Activated naive CD4-positive, alpha-beta T cell treated with anti-CD3 and anti-CD28 coated beads, Interleukin-2, amount 50 U/mL, for 24 hours (primary cell): Measurements from ENCODE around the gene ACAP3.
A peak's percentile ranks its signal among the peaks of the same experiment; 100 is the strongest.

Experiments
- H3K27ac Mint-ChIP-seq: one replicate; pipeline ENCODE4 v1.8.0; 2021; ENCODE audit warnings: mild to moderate bottlenecking, mixed read lengths
- H3K27me3 Mint-ChIP-seq: one replicate; pipeline ENCODE4 v1.8.0; 2021; ENCODE audit warnings: mixed read lengths
- H3K36me3 Mint-ChIP-seq: one replicate; pipeline ENCODE4 v1.8.0; 2021; ENCODE audit warnings: mixed read lengths
- H3K4me1 Mint-ChIP-seq: one replicate; pipeline ENCODE4 v1.8.0; 2021; ENCODE audit warnings: mixed read lengths
- H3K4me3 Mint-ChIP-seq: one replicate; pipeline ENCODE4 v1.8.0; 2021; ENCODE audit warnings: mild to moderate bottlenecking, mixed read lengths
- H3K9me3 Mint-ChIP-seq: one replicate; pipeline ENCODE4 v1.8.0; 2021; ENCODE audit warnings: mixed read lengths

The ACAP3 gene

GRCh38 chr1:1305300-1306069 is 2.2 kb downstream of the ACAP3 start:
- Mint-ChIP-seq H3K4me3 (peak overlapping the region; percentile 88), H3K4me1 (peaks cover 15% of the 10 kb centered on the region), H3K9me3 (no peaks in the 10 kb centered on the region), H3K36me3 (no peaks in the 10 kb centered on the region), H3K27me3 (no peaks in the 10 kb centered on the region), H3K27ac (peak overlapping the region; percentile 17)

DNA sequence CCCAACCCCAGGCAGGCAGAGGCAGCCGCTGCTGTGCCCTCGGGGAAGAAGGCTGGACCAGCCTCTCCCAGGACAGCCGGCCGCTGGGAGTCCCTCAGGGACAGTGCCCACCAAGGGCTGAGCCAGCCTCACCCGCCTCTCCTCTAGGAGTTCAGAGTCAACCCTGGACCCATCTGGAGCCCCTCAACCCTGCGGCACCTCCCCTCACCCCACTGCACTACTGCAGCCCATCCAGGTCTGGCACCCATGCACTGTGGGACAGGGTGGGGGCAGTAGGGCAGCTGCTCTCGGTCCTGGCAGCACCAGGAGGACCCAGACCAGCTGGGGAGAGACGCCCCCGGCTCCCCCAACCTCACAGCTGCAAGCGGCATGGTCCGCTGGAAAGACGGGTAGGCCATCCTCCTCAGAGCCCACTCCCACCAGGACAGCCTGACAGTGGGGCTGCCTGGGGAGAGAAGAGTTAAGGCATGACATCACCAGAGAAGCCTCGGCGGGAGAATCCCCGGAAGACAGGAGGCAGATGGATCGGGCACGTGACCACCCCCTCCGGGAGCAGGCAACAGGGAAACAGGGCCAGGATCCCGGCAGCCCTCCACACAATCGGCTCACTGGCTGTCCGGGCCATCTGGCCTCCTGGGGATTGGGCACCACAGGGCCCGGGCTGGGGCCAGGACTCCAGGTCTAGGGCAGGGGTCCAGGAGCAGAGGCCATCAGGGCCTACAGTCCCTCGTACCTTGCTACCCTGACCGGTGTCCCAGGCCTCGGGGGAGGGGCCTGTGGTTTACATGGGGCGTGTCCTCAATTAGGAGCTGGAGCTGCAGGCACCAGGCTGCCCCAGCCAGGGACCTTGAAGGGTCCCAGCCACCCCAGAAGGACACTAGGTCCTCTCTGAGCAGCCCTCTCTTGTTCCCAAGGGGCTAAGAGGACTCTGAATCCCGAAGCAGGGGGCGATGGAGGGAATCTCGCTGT is 3.1 kb downstream of the ACAP3 start:
- peaks cover 15% of the 10 kb centered on the region for H3K4me1 Mint-ChIP-seq
- no peaks in the 10 kb centered on the region for H3K9me3 Mint-ChIP-seq
- no peaks in the 10 kb centered on the region for H3K27me3 Mint-ChIP-seq
- peak overlapping the region; percentile 88 for H3K4me3 Mint-ChIP-seq
- no peak overlapping the region for H3K27ac Mint-ChIP-seq
- H3K36me3 Mint-ChIP-seq = no peaks in the 10 kb centered on the region

DNA sequence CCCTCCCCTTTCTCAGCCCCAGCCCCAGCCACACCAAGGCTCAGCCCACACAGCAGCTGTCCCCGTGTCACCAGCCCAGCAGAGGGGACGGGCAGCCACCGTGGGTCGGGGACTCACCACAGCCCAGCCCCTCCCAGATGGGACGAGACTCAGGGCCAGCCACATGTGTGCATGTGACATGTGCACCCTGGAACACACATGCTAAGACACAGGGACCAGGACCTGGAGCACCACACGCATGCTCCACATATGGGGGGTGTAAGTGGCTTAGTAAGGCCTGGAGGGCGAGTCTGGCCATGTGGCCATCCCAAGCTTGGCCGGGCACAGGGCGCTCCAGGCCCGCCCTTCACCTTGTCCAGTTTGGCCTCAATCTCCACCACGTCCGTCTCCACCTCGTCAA is 4.0 kb downstream of the ACAP3 start:
- no peak overlapping the region for H3K27ac Mint-ChIP-seq
- H3K27me3 Mint-ChIP-seq = no peaks in the 10 kb centered on the region
- H3K4me3 Mint-ChIP-seq = no peak overlapping the region
- H3K4me1 Mint-ChIP-seq = peaks cover 15% of the 10 kb centered on the region
- no peaks in the 10 kb centered on the region for H3K9me3 Mint-ChIP-seq
- no peaks in the 10 kb centered on the region for H3K36me3 Mint-ChIP-seq

DNA sequence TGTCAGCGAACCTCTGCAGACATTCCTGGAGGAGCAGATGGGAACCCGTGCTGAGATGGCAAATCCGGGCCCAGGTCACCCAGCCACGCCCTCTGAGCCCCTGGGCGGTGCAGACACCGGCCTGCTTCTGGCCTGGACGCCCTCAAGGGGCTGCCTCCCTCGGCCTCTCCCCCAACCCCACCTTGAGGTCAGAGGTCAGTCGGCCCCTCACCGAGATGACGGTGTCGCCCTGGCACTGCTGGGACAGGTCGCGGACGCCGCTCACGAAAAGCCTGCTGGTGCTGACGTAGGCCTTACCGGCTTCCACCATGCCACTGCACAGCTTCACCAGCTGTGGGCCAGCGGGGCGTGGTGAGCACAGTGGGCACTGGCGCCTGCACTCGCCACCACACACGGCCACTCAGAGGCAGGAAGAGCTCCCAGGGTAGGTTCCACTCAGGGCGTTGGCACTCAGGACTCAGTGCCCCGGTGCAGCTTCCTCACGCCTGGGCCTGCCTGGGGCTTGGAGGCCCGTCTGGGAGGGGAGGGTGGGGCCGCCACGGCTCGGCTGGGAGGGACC is 4.7 kb downstream of the ACAP3 start:
- Mint-ChIP-seq H3K27me3 (no peaks in the 10 kb centered on the region), H3K4me3 (no peak overlapping the region), H3K36me3 (no peaks in the 10 kb centered on the region), H3K9me3 (no peaks in the 10 kb centered on the region), H3K4me1 (peaks cover 15% of the 10 kb centered on the region), H3K27ac (no peak overlapping the region)

DNA sequence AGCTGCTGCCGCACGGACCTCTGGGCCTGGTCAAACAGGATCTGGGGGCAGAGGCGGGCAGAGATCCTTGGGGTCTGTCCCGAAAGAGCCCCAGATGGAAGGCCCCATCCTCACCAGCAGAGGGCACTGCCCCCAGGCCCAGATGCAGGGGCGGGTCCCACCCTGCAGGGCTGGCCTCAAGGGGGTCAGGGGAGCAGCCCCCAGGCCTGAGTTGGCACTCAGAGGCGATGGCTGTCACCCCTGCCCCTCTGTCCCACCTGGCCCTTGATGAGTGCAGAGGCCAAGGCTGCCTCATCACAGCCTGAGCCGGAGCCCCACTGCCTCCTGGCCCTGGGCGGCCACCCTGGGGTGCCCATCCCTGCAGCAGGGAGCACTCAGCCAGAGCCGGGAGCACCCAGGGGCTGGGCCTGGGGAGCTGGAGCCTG is 5.7 kb downstream of the ACAP3 start:
- Mint-ChIP-seq H3K9me3 (no peaks in the 10 kb centered on the region), H3K4me1 (peaks cover 13% of the 10 kb centered on the region), H3K36me3 (no peaks in the 10 kb centered on the region), H3K4me3 (no peak overlapping the region), H3K27ac (no peak overlapping the region), H3K27me3 (no peaks in the 10 kb centered on the region)

GRCh38 chr1:1300352-1300739 is 7.4 kb downstream of the ACAP3 start:
- H3K9me3 Mint-ChIP-seq = no peaks in the 10 kb centered on the region
- H3K27me3 Mint-ChIP-seq = no peaks in the 10 kb centered on the region
- H3K36me3 Mint-ChIP-seq = no peaks in the 10 kb centered on the region
- no peaks in the 10 kb centered on the region for H3K4me1 Mint-ChIP-seq
- no peak overlapping the region for H3K4me3 Mint-ChIP-seq
- no peak overlapping the region for H3K27ac Mint-ChIP-seq

- no peaks in the 10 kb centered on the region for H3K4me1 Mint-ChIP-seq
- H3K27ac Mint-ChIP-seq = no peak overlapping the region
Observed at GRCh38 chr1:1299686-1300351, 7.9 kb downstream of the ACAP3 start.

DNA sequence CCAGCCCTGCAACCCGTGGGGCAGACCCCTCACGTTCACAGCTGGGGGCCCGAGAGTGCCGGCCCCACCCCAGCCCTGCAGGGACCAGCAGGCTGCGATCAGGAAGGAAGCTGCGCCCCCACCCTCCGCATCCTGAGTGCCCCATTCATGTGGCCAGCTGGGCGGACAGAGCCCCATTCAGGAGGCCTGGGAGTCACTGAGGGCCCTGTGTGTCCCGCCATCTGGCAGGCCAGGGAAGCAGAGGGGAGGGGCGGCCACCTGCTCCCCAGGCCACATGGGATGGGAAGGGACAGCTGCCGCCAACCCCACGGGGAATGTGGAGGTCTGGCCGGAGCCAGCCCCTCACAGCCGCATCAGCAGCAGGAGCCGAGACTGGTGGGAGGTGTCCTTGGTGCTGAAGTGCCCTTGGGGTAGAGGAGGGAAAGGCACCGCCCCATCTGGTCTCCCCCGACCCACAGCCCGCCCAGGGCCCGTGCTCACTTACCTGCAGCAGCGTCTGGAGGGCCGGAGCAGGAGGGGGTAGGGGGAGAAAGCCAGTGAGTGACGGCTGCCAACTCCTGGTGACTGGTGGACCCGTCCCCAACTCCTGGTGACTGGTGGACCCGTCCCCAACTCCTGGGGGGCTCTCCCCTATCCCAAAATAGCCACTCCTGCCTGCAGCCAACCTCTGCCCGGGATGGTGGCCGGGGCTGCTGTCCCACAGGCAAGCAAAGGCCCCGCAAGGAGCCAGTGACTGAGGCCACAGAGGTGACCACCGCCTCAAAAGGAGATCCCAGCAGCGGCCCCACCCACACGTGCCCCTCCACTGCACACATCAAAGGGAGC is 8.7 kb downstream of the ACAP3 start:
- Mint-ChIP-seq H3K27me3 (no peaks in the 10 kb centered on the region), H3K36me3 (no peaks in the 10 kb centered on the region), H3K27ac (no peak overlapping the region), H3K4me1 (no peaks in the 10 kb centered on the region), H3K4me3 (no peak overlapping the region), H3K9me3 (no peaks in the 10 kb centered on the region)

More at GRCh38 chr1:1299686-1300351, 7.9 kb downstream of the ACAP3 start:
- no peaks in the 10 kb centered on the region for H3K27me3 Mint-ChIP-seq
- H3K4me3 Mint-ChIP-seq = no peak overlapping the region
- H3K9me3 Mint-ChIP-seq = no peaks in the 10 kb centered on the region
- no peaks in the 10 kb centered on the region for H3K36me3 Mint-ChIP-seq

GRCh38 chr1:1297802-1298424 is 9.8 kb downstream of the ACAP3 start:
- no peak overlapping the region for H3K4me3 Mint-ChIP-seq
- H3K4me1 Mint-ChIP-seq = no peaks in the 10 kb centered on the region
- H3K27ac Mint-ChIP-seq = no peak overlapping the region
- no peaks in the 10 kb centered on the region for H3K9me3 Mint-ChIP-seq
- H3K36me3 Mint-ChIP-seq = no peaks in the 10 kb centered on the region
- no peaks in the 10 kb centered on the region for H3K27me3 Mint-ChIP-seq

GRCh38 chr1:1296070-1297061 is 11.4 kb downstream of the ACAP3 start:
- Mint-ChIP-seq H3K9me3 (no peaks in the 10 kb centered on the region), H3K36me3 (no peaks in the 10 kb centered on the region), H3K4me3 (no peak overlapping the region)

GRCh38 chr1:1295154-1295923 is 12.4 kb downstream of the ACAP3 start:
- no peaks in the 10 kb centered on the region for H3K36me3 Mint-ChIP-seq
- no peaks in the 10 kb centered on the region for H3K27me3 Mint-ChIP-seq
- H3K27ac Mint-ChIP-seq = no peak overlapping the region
- H3K4me1 Mint-ChIP-seq = no peaks in the 10 kb centered on the region
- no peak overlapping the region for H3K4me3 Mint-ChIP-seq
- no peaks in the 10 kb centered on the region for H3K9me3 Mint-ChIP-seq

More at GRCh38 chr1:1296070-1297061, 11.4 kb downstream of the ACAP3 start:
- Mint-ChIP-seq H3K27ac (no peak overlapping the region), H3K4me1 (no peaks in the 10 kb centered on the region), H3K27me3 (no peaks in the 10 kb centered on the region)

- H3K9me3 Mint-ChIP-seq = no peaks in the 10 kb centered on the region
- no peaks in the 10 kb centered on the region for H3K36me3 Mint-ChIP-seq
- no peak overlapping the region for H3K27ac Mint-ChIP-seq
- H3K4me1 Mint-ChIP-seq = no peaks in the 10 kb centered on the region
- H3K27me3 Mint-ChIP-seq = no peaks in the 10 kb centered on the region
- no peak overlapping the region for H3K4me3 Mint-ChIP-seq
Observed at GRCh38 chr1:1294250-1294890, 13.4 kb downstream of the ACAP3 start.
